ENCODE data around the gene ZNF614. TPM values are rescaled to one million over a fixed set of nuclear protein-coding genes. Genes with fewer than 3 reads are reported as not detected.
A peak's percentile ranks its signal among the peaks of the same experiment; 100 is the strongest.

Gene ZNF614
- total and polyA plus RNA-seq, 10 of the 15 experiments (the other 5 are each of a cell fraction or from before 2014, with no cell fraction given) = 3.9 to 16.0 (median 9.6) TPM

GRCh38 chr19:52028027-52028779 lies at the start of gene ZNF614 (continued):
- TF ChIP-seq CBX3 (IDR thresholded peaks at IDR 0.05; ENCODE audit: borderline replicate concordance, low read depth) = no peak
- TF ChIP-seq TARDBP (IDR thresholded peaks at IDR 0.05; ENCODE audit: borderline replicate concordance) = peak; percentile 93
- peak; percentile 79 for TF ChIP-seq SIX5 (IDR thresholded peaks at IDR 0.05; ENCODE audit: low read depth, low read length, severe bottlenecking)
- no peak for TF ChIP-seq ZNF274 (IDR thresholded peaks at IDR 0.05; ENCODE audit: insufficient read depth, insufficient read length)
- TF ChIP-seq JUND (IDR thresholded peaks at IDR 0.05; ENCODE audit: low read depth, low read length) = no peak
- TF ChIP-seq HCFC1 (IDR thresholded peaks at IDR 0.05; ENCODE audit: low read length) = peak; percentile 92
- peak; percentile 33 for TF ChIP-seq SMAD1 (IDR thresholded peaks at IDR 0.05; ENCODE audit: low read depth, partially characterized antibody)
- TF ChIP-seq SUZ12 (IDR thresholded peaks at IDR 0.05; ENCODE audit: unreplicated experiment) = no peak
- peak in 1 of 2 experiments; percentile 93; a peak in 2 of 4 replicates for TF ChIP-seq SRF (IDR thresholded peaks at IDR 0.05; ENCODE audit: low read depth in 2 of 2, low read length in 2 of 2)
- no peak for TF ChIP-seq SMARCA5 (IDR thresholded peaks at IDR 0.05)
- no peak for TF ChIP-seq SMC3 (IDR thresholded peaks at IDR 0.05; ENCODE audit: borderline replicate concordance, low read length)
- TF ChIP-seq CREB1 (IDR thresholded peaks at IDR 0.05; ENCODE audit: low read depth) = peak; percentile 99
- TF ChIP-seq EGR1 (IDR thresholded peaks at IDR 0.05; ENCODE audit: borderline replicate concordance in 1 of 2, low read depth in 2 of 2, low read length in 2 of 2) = no peak
- TF ChIP-seq MTA3 (IDR thresholded peaks at IDR 0.05; ENCODE audit: borderline replicate concordance, low read length) = no peak
- peak; percentile 49; the same call in 1 of the 2 replicates for TF ChIP-seq HDGF (IDR thresholded peaks at IDR 0.05)
- TF ChIP-seq KAT2A (conservative IDR thresholded peaks at IDR 0.05; ENCODE audit: control insufficient read depth, low read depth, low read length) = no peak
- TF ChIP-seq PAX5 (IDR thresholded peaks at IDR 0.05; ENCODE audit: borderline replicate concordance, low read depth, low read length) = peak; percentile 58; the same call in 1 of the 2 replicates
- no peak for TF ChIP-seq FOXM1 (IDR thresholded peaks at IDR 0.05; ENCODE audit: low read depth, low read length)
- TF ChIP-seq ASH2L (IDR thresholded peaks at IDR 0.05; ENCODE audit: borderline replicate concordance, low read depth) = peak; percentile 88
- TF ChIP-seq RUNX3 (IDR thresholded peaks at IDR 0.05; ENCODE audit: low read length) = peak; percentile 61
- TF ChIP-seq ATF7 (IDR thresholded peaks at IDR 0.05; ENCODE audit: low read depth) = no peak; the same call in none of the 2 replicates
- peak; percentile 46 for TF ChIP-seq RELA (IDR thresholded peaks at IDR 0.05; ENCODE audit: borderline replicate concordance, partially characterized antibody)
- TF ChIP-seq DPF2 (IDR thresholded peaks at IDR 0.05) = 0 out of 2 replicates have a peak, but pooled peaks have one; percentile 15
- TF ChIP-seq CREM (IDR thresholded peaks at IDR 0.05; ENCODE audit: low read depth) = peak; percentile 100
- TF ChIP-seq POU2F2 (IDR thresholded peaks at IDR 0.05; ENCODE audit: borderline replicate concordance, low read depth, low read length) = peak; percentile 53
- TF ChIP-seq GATAD2B (conservative IDR thresholded peaks at IDR 0.05; ENCODE audit: low read depth) = no peak
- TF ChIP-seq ZNF622 (IDR thresholded peaks at IDR 0.05) = no peak
- TF ChIP-seq KLF5 (IDR thresholded peaks at IDR 0.05; ENCODE audit: partially characterized antibody) = peak; percentile 30
- no peak for TF ChIP-seq SPI1 (IDR thresholded peaks at IDR 0.05; ENCODE audit: borderline replicate concordance, insufficient read depth, low read depth, low read length)
- TF ChIP-seq, protein P1, sequence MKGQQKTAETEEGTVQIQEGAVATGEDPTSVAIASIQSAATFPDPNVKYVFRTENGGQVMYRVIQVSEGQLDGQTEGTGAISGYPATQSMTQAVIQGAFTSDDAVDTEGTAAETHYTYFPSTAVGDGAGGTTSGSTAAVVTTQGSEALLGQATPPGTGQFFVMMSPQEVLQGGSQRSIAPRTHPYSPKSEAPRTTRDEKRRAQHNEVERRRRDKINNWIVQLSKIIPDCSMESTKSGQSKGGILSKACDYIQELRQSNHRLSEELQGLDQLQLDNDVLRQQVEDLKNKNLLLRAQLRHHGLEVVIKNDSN (IDR thresholded peaks at IDR 0.05; ENCODE audit: borderline replicate concordance, extremely low read length, insufficient read depth, low read depth, low read length) = no peak
- TF ChIP-seq ATF3 (IDR thresholded peaks at IDR 0.05; ENCODE audit: borderline replicate concordance, extremely low read depth, low read depth, low read length) = peak; percentile 85; the same call in 1 of the 2 replicates
- TF ChIP-seq CHD4 (IDR thresholded peaks at IDR 0.05) = no peak
- TF ChIP-seq NRF1 (conservative IDR thresholded peaks at IDR 0.05; ENCODE audit: low read depth, low read length) = 0 out of 2 replicates have a peak, but pooled peaks have one; percentile 11

Measured in GM12878 (cell line).